SW 1271 (cell line): ENCODE measurements around the gene SP6.

Experiments
- DNase-seq, 2 experiments: peaks; one replicate each; lab custom pipeline; 2025; lab: John Stamatoyannopoulos, UW

SP6 gene

DNA sequence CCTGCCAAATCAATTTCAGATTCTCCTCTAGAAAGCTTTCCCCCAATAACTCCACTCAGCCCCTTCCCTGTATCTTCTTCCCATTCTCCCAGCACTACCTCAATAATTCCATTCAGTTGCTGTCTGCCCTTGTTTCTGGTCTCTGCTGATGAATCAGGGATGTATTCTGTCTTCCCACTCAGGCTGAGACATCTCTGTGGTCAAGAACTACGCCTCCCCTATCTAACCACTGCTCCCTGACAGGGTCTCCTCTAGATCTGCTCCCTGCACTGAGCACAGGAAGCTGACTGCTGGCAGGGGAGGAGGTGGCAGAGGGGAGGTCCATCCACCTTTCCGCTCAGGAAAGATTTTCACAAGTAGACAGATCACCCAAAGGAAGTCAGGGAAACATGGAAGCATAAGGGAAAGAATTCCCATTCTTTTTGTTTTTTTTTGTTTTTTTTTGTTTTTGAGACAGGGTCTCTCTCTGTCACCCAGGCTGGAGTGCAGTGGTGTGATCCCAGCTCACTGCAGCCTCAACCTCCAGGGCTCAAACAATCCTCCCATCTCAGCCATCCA lies 28.1 kb upstream of the SP6 start:
- DNase-seq = no peak

DNA sequence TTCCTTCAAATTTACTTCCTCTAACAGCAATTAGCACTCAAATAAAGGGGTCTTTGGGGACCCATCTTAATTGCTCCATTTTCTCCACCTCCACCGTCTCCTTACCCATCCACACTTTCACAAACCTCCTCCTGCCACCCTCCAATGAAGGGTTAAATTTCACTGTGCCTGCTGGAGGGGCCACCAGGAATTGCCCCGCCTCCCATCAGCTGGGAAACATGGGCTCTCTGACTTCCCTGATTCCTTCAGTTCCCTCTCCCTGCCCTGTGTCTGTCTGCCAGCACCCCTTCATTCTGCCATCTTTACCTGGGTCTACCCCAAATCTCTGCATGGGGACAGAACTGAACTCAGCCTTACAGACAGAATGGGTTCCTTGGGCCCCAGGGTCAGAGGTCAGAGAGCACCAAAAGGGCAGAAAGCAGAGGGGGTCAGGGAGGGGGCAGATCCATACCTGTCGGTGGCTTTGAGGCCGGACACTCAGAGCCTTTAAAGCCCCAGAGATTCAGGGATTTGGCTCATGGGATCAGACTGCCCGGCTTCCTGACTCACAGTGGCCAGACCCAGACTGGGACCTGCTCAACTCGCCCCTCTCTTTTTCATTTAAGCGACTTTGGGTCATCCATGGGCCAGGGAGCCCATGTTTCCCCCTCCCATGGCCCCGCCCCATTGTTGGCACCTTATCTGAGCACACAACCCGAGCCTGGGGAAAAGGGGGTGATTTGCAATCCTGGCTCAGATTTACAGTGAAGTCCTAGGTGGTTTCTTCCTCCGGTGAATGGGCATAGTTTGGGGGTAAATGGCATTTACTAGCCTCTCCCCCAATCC lies 27.5 kb upstream of the SP6 start:
- no peak for DNase-seq

DNA sequence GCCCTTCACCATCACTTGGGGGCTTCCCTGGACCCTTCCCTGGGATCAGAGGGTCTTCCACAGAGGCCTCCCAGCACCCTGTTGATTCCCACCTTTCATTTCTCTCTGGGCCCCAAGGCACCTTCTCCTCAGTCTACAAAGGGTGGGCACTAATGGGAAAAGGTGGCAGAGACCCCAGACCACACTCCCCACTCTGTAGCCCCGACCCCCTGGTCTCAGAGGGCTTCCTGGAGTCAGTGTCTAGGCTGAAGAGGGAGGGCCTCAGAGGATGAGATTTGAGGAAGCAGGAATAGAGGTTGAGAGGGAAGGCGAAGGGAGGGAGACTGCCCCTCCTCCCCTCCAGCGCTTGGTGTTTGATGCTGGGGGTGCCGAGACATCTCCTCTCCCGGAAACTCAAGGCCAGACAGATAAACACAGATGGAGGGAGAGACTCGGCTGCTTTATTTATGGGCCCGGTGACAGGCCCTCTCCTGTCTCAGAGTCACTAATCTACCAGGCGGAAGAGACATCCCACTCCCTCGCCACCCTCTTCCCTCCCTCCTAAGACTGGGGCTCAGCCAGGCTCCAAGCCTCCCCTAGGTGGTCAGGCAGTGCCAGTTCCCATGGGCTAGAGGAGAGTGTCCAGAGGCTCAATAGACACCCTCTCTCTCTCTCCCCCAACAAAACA lies 26.5 kb upstream of the SP6 start:
- DNase-seq = no peak

DNA sequence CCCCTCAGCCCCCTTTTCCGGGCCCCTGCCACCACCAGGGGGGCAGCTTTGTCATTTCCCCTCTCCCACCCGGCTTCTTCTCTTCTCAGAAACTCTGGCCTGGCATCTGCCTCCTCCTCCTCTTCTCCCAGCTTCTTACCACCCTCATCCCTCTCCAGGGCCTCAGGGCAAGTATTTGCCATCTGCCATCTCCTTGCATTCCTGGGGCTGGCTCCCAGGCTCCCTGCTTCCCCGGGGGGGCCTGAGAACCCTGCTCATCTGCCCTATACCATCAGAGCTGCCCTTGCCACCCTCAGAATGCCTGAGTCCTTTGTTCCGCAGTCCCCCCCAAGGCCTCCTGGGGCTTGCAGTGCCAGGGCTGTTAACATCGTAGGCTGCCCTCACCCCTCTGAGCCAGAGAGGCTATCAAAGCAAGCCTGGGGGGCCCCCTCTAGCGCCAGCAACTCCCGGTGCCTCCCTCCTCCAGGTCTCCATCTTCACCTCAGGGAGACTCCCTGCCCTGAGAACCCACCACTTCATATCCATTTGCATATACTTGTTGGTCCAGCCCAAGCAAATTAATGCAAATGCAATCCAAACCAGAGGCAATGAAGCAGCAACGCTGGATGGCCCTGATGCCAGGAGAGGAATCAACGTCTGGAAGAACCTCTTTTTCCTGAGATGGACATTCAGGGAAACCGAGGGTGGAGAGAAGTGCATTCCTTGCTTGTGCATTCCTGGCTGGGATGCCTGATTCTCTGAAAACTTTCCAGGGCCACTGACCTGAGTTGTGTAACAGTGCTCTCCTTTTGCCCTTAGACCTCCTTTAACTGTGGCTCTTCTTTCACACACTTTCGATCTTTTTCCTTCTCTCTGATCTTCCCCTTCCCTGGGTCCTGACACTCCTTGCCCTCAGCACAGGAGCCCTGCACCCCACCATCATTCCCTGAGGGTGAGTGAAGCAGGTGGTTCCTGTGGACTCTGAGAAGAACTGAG lies 24.3 kb upstream of the SP6 start:
- no peak for DNase-seq

DNA sequence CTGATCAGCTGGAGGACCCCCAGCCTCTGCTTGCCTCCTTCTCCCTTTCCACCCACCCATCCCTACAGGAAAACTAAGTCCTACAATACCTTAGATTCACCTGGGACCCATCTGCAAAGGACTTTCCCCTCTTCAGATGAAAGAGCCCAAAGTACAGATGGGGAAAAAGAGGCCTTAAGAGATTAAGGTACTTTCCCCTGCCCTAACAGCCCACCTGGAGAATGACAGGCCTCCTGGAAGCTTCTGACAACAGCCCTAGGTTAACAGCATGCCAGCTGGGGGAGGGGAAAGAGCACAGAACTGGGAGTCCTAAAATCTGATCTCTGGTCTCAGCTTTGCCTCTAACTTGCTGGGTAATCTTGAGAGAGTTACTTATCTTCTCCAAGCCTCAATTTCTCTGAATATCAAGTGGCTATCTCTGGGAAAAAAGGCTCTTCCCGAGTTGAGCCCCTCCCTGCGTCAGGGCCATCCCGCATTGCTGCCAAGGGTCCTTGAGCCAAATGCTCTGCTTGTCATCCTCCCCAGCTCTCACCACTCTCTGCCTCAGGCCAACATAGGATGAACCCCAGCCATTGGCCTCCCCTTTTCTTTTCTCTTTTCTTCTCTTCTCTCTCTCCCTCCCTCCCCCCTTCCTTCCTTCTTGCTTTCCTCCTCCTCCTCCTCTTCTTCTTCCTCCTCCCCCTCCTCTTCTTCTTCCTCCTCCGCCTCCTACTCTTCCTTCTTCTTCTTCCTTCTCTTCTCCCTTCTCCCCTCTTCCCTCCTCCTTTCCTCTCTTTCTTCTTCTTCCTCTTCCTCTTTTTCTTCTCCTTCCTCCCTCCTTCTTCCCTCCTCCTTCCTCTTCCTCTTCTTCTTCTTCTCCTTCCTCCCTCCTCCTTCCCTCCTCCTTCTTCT lies 22.5 kb upstream of the SP6 start:
- DNase-seq = no peak

DNA sequence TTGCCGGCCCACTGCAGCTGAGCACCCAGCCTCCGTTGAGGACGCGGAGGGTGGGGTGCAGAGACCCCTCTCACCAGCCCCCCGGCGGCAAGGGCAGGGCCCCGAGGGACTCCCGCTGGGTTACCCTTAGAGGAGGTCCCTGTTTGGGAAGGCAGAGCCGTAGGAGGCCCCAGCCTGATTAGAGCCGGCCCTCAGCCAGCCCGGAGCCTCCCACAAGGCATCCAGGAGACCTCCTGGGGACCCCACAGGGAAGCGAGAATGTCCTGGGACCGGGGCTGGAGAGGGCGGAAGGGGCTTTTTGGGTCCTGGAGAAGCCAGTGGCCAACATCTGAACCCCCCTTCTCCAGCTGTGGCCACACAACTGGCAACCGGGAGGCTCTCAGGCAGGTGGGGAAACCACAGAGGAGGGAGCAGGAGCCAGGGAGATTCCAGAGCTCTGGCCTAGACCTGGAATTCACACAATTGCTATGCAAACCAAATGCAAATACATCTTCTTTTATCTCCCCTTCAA lies 21.7 kb upstream of the SP6 start:
- no peak for DNase-seq

DNA sequence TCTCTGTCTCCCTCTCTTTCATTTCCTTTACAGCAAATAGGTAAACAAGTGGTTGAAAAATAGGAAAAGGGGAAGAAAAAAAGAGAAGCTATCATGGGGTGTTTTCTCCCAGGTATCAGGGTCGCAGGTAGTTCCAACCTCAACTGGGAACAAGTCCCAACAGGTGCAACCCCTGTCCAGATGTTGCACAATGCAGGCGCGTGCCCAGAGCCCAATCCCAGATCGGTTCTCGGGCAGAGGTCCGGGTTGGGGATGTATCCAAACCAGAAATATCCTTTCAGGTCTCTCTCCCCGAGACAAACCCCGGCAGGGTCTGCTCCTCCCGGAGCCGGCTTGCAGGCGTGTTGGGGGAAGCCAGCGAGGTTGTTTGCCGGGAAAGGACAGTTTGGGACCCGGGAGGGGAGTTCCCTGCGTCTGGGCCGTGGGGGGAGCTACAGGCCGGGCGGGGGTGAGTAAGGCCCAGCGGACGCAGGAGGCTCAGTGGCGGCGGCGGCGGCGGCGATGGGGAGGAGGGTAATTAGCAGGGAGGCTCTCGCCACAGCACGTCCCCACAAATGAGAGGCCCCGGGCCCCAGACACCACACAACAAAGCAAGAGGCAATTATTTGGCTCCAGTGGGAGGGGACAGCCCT lies 21.2 kb upstream of the SP6 start:
- no peak for DNase-seq

DNA sequence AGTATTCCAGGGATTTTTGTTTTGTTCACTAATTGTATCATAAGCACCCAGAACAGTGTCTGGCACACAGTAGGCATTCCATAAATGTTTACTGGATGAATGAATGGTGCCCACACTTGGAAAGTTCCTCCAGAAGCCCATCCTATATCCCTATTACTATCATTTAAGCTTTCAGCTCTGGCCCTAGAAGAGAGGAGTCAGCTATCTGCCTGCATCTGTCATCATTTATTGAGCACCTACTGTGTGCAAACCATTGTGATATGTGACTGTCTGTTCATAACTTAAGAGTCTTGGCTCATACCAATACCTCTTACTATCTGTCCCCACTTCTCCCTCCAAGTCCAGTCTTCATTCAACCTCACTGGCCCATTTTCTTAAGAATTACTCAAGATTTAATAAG lies 20.1 kb upstream of the SP6 start:
- DNase-seq = no peak

DNA sequence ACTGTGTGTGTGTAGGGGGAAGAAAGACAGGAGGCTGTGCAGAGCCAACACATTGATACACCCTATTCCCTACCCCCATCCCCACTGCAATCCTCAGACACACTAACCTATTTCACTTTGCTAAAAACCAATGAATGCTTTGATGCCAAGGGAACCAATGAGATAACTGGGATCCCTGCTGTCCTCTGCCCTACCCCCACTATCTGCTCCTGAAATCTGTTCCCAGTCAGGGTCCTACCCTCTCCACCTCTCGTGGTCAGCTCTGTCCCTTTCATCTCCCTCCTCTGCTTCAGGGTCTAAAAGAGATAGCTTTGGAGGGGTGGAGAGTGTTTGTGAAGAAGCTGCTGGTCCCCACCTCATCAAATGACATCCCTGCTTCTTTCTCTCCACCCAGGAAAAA lies 19.1 kb upstream of the SP6 start:
- no peak for DNase-seq

DNA sequence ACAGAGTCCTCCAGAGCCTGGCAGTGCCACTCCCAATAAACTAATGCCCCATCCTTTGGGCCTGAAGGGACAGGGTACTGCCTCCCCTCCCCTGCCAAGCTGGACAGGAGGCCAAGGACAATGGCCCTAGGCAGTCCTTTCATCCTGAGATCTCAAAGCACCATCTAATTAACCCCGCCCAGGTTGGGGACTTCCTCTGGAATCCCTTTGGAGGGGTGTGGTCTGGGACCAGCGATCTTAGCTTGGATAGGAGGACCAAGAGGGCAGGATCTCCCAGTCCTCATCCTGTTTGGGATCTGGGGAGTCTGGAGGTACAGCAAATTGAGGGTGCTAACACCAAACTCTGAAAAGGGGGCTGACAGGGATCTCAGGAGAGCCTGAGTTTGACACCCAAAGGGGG lies 18.2 kb upstream of the SP6 start:
- no peak for DNase-seq

DNA sequence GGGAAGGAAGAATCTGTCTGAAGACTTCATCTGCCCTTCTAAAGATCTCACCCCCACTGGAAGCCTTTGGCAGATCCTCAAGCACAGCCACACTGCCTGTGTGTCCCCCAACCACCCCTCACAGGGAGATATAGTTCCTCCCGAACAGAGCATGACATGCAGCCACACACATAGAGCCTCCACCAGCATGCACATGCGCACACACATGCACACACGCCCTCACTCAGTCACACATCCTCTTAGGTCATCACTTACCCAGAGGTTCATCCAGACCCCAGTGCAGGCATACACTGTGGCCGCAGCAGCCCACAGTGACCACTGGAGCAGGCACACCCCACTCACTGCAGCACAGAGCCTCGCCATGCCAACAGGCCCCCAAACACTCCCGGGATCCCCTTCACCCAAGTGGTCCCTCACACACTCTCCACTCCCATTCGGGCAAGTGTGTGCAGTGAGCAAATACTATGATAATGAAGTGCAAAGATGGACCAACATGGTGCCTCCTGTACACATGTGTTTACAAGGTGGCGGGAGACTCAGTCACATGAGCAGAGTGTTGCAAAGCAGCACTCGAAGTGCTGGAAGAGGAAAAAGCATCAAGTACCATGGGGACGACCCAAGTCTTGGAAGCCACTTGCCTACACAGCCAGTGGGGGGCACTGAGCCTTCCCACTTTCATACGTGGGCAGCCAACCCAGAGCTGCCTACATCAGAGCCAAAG lies 17.0 kb upstream of the SP6 start:
- DNase-seq = no peak

DNA sequence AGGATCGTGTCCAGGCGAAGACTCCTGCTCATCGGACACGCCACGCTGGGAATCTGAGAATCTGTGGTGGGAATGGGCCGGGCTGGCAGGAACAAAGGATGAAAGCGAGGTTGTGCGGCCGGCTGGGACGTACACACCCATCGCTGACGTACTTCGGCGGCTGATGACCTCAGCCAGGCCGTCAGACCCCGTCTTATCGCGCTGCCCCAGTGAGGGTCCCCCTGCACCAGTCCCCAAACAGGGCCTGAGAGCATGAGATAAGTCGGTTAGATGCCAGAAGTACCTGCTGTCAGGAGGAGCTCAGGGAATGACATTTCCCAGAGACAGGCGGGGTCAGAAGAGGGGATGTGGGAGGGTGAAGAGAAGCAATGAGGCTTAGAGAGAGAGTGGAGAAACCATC lies 16.0 kb upstream of the SP6 start:
- no peak for DNase-seq

DNA sequence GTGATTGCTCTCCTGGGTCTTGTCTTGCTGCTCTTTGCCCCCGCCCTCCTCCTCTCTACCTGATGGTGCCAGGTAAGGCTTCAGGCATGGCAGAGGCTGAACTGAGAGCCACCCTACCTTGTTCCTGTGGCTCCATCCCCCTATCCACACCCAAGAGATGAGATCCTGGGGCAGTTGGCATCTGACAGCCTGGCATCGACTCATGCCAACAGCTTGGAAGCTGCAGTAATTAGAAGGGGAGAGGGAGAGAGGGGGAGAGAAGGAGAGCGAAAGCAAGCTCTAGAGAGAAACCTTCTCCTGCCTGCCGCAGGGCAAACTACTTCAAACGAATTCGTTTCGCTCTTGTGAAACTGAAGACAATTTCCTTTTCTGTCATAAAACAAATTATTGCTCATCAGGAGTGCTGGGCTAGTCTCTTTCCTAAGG lies 13.8 kb upstream of the SP6 start:
- DNase-seq = no peak

DNA sequence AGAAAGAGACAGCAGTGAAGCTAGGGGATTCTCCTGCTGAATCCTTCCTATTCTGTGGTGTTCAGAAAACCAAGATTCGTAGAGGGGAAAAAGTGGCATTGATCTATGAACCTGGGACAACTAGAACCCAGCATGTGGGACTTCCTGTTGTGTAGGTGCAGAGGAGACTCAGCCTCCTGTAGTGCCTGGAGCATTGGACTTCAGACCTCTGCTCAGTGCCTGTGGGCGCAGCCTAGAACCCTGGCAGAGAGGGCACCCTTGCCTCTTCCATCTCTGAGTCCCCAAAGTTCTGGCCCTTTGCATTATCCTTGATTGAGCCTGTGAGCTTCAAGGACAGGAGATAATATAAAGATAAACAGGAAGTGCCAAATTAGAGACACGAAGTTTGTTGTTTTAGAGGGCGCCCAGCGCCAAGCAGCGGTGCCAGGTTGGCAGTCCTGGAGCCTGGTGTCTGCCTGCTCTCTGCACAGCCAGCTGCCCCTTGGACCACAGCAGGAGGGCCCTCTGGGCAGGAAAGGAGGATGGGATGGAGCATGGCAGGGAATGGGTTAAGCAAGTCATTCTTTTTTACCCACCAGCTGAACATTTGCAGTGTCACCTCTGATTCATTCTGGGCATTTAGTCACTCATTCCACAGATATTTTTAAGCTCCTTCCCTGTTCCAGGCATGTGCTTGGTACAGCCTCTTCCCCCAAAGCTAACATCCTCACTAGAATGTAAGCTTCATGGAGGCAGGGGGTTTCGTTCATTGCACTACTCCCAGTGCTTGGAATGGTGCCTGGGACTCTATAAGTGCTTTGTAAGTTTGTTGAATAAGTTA lies 11.9 kb upstream of the SP6 start:
- DNase-seq = peak; percentile 68 to 85

DNA sequence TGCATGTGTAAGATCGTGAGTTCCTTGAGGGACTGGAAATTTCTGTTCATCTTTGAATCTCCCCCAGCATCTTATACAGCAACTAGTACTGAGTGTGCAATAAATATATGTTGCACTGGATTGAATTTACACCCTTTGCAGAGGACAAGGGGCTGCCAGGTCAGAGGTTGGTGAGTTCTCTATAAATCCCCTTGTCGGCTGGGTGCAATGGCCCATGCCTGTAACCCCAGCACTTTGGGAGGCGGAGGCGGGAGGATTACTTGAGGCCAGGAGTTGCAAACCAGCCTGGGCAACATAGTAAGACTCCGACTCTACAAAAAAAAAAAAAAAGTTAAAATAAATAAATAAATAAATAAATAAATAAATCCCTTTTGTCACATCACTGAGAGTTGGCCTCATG lies 9.4 kb upstream of the SP6 start:
- no peak for DNase-seq

DNA sequence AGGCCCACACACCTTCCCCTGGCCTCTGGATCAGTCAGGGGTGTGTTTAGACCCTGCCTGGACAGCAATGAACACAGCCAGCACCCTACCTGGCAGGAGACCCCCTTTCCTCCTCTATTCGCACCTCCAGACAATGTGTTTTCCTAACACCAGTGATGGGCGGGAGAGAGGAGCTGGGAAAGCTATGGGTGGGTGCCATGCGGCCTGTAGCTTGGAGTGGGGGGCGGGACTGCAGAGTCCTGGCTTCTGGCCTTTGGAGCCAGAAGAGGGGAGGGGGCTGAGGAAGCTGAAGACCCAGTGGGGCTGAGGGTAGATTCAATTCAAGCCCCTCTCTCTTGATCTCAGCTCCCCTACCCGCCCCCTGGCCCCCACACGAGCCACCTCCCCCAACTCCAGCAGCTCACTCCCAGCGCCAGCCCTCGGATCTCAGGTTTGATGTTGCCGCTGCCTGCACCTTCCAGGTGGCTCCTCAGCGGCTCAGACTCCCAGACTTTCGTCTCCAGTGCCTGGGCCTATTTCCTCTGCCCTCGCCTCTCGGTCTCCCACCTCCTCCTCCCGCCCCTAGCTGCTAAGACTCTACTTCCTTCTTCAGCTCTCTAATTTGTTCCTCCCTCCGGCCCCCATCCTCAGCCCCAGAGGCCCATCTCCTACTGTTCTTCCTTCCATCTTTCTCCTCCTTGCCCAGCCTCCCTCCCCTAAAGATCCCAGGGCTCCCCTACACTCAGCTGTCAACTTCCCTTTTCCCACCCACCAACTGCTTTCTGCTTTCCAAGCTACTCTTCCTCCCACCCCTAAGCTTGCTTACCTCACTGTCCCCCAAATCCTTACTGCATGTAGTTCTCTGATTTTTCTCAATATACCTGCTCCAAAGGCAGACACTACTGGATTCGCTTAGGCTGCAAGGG lies 6.8 kb upstream of the SP6 start:
- no peak for DNase-seq

DNA sequence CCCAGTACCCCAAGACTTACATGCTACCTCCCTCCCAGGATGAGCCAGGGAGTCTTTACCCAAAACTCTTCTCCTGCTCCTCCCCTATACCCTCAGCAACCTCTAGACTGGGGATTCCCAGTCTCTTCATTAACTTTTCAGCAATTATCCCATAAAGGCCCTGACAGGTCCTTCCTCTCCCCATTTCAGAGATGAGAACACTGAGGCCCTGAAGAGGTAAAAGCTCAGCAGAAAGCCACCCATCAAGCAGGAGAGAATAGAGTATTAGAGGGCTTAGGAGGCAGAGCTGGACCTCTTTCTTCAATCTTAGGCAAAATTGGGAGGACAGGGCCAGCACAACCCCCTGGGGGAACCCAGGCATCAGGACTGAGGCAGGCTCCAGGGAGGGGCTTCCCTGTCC lies 5.9 kb upstream of the SP6 start:
- no peak for DNase-seq

DNA sequence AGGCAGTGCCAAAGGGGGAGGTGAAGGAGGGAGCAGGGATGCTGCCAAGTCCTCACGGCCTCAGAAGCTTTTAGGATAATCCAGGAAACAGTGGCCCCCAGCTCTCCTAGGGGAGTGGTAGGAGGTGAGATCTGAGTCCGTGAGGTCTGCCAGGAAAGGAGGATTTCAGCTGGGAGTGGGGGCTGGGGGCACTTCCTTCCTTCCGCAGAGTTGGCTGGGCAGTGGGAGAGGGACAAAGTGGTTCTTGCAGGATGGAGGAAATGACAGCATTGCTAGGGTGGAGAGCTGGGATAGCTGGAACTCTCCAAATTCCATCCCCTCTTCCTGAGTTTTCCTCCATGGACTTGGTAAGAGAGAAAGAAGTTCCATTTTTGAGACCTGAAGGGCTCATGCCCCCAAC lies 4.8 kb upstream of the SP6 start:
- DNase-seq = no peak
